GM19099 (cell line): ENCODE results near the gene DCST1.
A peak's percentile ranks its signal among the peaks of the same experiment; 100 is the strongest.

ENCODE experiments used
- POLR2A ChIP-seq: IDR thresholded peaks from 3 replicates; pipeline ENCODE4 v1.6.1; 2011; ENCODE audit warnings: low read depth; ENCODE audit not compliant: insufficient read length; ENCODE audit errors: extremely low read depth

The DCST1 gene

DNA sequence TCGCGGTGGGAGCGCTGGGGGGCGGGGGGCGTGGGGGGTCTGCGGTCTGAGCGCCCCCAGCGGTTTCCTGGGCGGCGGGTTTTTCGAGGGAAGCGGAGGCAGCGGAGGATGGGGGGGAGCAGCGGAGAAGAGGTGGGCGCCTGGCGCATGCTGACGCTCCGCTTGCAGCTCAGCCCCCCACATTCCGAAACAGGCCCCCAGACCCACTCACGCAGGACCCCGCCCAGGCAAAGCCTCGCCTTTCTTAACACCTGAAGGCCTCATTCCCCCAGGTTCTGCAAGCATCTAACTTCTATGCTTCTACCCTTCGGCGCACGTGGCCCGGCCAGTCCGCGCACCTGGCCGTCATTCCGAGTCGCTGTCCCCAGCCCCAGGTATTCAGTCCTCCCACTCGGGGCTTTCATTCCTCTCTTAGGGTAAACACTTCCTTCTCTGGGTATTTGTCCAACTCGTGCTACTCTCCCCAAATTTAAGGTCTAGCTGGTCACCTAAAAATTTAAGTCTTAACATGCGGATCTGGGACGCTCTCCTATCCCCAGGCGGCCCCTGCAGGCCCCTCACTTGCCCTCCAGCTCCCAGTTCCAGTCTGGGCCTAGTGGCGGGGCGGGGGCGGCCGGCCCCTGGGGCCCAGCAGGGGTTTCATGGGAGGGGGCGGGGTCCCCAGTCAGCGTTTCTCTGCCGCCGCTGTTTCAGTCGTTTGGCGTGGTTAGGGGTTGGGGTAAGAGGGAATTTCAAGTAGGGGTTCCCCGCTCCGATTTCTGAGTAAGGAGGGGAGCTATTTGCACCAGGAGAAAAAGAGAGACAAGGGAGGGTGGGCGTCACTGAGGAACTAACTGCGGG, 33.8 kb upstream of the DCST1 start:
- TF ChIP-seq POLR2A: no peak

DNA sequence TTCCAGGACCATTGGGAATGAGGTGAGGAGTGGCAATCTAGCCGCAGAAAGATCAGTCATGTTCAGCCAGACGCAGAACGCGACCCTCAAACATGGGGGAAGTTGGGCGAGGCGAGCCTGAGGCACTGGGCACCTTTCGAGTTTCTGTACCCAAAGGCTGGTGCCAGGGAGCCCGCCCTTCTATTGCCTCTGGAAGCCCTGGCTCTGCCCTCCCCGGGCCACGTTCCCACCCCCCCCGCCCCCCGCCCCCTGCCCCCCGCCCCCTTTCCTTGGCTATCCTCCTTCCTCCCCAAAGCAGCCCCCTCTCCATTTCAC, 33.3 kb upstream of the DCST1 start:
- TF ChIP-seq POLR2A: no peak

DNA sequence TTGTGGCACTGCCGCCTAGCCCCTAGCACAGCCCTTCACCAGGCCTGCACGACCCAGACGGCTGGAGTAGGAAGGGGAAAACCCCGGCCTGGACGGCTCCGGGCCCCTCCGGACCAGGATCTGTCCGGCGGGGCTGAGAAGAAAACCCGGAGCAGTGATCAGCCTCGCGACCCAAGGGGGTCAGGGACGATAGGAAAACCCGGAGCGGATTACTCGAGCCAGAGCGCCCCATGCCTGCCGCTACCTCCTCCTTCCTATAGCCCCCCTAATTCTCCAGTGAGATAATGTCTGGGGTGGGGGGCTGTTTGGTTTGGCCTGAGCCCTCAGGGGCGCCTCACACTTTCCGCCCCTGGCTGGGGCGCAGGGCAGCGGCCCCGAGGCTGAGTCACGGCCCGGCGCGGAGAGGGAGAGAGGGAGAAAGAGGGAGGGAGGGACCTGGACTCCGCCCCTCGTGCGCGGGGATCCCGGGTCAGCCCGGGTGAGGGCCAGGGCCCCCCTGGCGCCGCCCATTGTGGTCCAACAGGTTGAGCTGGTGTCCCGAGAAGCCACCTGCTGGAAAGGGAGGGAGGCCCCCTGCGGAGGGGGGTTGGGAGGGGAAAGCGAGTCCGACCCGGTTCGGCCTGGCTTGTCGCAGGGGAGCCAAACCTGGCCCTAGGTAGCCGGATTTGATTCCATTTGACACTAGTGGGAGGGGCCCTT, 32.7 kb upstream of the DCST1 start:
- TF ChIP-seq POLR2A: peak; percentile 58

DNA sequence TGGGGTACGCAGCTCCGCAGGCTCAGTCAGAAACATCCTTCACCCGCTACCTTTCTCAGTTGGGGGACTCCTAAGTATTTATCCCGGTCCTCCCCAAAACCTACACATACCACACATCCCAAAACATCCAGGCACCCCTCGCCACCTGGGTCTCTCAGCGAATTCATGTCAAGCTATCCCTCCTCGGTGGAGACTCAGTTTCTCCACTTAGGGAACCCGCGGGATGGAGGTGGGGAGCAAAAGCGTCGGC, 32.3 kb upstream of the DCST1 start:
- TF ChIP-seq POLR2A: no peak

DNA sequence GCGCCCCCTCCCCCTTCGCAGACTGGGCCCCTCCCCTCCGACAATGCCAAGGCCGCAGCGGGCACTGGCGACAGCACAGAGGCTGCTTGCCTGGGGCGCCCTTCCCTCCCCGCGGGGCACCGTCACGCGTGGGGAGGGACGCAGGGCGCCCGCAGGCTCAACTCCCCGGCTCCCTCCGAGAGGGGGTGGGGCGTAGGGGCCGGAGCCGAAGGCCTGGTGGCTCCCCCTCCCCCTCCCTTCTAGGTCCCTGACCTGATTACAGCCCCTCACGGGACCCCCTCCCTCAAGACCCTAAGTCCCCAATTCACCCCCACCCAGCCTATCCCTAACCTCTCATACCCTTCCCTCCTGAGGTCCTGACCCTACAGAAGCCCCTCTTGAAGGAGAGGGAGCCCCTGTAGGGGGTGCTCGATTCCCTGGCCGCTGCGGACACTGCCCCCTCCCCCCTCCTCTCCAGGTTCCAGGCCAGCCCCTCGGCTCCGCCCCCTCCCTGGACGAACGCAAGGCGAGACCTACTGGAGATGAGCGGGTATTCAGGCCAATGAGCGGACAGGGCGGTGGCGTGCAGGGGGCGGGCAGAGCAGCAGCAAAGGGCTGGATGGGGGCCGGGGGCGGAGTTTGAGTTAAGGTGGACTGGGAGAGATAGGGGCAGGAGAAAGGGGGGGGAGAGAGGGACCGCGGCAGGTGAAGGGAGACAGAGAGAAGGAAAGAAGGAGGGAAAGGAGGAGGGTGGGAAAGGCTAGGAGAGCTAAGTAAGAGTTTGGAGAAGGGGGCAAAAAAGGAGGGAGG, 31.8 kb upstream of the DCST1 start:
- peak; percentile 15 for TF ChIP-seq POLR2A

DNA sequence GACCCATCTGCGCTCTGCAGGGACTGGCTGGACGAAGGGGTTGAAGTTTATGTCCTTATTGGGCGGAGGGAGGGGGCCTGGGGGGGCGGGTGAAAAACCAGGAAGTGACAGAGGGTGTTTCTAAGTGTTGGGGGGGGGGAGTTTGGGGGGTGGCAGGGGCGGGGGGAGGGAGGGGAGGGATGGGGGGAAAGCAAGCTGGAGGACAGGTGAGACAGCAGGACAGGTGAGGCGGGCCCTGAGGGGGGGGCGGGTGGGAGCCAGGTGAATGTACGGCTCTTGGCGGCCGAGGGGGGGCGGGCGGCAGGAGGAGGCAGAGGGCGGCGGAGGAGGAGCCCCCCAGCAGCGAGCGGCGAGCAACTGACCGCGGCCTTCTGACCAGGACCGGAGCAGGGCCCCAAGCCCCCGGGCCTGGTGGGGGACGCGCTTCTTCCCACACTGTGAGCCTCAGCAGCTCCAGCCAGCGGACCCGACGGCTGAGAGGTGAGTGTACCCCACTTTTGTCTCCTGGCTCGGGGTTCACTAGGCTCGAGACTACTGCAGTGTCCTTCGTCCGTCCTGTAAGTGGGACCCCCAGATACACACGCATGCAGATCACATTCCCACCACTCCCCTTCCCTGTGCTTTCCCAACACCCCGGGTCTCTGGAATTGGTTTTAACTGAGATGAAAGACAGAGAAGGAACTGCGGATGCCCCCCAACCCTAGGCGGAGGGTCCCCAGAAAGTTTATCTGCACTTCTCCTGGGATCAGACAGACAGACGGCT, 31.0 kb upstream of the DCST1 start, which contains the start of gene ZBTB7B:
Gene ZBTB7B (plus strand): TSS at position 339 of the 763 bp plus-strand sequence. CDS start 11,859 bp downstream, outside the sequence.
- no peak for TF ChIP-seq POLR2A

DNA sequence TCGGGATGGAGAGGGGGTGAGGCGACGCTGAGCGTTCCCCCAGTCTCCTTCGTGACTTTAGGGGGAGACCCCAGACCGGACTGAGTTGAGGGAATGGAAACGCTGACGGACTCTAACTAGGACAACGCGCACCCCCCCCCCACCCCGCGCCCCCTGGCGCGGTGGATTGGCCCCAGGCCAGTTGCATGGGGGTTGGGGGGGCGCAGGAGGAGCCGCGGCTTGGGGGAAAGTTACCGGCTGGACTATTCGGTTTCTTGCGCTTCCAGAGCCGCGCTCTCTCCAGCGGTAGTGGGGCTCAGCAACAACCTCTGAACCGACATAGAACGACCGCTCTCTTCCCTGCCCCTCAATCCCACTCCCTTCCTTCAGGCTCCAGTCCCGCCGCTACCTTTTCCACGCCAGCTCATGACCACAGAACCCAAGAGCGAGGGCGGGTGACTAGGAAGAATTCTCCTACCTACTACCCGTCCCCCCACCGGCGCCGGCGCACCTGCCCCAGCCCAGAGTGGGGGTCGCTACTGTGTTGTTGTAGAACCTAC, 30.3 kb upstream of the DCST1 start:
- TF ChIP-seq POLR2A: no peak

DNA sequence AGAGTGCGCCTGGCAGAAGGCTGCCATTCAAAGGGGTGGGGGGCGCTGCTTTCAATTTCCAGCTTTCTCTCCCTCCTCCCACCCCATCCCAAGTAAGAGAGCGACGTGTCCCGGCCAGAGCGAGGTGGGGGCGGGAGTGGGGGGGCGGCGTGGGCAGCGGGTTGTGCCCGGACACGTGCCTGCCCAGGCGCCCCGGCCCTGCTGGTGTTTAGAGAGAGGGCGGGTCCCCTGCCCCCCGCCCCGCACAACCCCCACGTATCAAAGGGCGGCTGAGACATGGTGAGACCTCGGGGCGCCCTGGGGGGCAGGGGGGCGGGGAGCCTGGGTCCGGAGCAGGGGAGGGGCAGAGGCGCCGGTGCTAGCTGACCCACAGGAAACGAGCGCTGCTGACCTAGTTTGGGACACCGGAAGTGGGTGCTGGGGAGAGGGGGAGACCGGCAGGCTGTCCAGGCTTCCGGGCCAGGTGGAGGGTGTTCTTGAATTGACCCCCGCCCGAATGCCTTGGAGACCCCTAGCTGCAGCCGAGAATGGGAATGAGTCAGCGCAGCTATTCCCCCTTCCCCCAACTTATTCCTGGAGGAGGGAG, 29.8 kb upstream of the DCST1 start:
- no peak for TF ChIP-seq POLR2A

DNA sequence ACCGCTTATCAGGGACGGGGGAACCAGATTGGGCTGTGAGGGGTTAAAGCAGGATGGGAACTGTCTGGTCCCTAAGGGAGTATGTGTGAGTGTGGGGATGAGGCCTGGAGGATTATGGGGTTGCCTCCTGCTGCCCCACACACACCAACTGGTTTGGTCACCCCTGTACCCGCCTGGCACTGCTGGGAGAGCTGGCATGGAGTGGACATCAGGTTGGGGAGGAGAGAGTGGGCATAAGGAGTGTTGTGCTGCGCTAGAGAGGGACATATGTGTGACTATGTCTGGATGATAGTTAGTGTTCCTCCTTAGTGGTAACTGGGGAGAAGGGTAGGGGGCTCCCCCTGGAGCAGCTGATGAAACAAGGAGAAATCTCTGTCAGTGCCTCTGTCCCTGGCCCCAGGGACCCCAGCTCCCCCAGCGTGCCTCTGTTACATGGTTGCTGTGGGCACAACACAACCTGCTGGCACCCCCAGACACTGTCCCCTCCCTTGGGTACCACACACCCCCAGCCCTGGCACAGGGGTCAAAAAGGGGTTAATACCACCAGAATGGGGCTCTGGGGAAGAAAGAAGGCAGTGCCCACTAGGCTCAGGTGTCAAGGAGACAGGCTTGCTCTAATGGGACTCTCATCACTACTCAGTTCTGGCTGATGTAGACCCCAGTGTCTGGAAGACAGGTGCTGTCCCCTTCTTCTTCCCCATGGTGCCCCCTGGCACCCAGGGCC, 29.1 kb upstream of the DCST1 start:
- no peak for TF ChIP-seq POLR2A

DNA sequence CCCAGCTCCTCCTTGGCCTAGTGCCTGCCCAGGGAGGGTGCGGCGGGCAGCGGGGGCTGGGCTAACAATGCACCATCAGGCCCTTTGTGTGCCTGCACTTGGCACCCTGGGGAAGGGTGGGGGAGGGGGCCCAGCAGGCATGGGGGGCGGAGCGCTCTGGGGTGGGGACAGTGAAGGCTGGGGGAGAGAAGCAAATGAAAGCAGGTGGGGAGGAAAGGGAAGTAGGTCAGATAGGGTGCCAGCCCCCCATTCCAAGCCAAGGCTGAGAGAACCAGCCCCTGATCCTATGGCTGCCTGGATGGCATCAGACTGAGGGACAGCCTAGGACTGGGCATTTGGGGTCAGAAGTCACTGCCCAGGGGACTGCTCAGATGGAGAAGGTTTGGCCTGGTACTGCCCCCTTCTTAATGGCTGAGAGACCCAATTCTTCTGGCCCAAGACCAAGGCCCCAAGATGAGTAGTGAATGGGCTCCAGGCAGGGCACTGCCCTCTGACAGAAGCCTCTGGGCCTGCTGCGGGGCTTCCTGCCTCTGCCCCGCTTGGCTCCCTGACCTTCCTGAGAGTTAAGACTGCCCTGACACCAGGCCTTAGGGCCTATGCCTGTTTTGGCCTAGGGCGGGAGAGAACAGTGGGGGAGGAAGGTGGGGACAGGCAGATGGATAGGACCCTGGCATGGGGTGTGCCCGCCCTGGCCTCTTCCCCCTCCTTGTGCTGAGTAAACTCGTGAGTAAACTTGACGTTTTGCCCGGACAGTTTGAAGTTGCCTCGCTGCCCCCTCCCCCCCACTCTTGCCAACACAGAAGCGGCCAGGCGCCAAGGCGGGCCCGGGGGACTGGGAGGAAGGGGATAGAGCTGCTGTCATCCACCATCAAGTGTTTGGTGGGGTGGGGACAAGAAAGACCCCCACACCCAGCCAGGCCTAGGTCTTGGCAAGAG, 28.3 kb upstream of the DCST1 start:
- TF ChIP-seq POLR2A: no peak

DNA sequence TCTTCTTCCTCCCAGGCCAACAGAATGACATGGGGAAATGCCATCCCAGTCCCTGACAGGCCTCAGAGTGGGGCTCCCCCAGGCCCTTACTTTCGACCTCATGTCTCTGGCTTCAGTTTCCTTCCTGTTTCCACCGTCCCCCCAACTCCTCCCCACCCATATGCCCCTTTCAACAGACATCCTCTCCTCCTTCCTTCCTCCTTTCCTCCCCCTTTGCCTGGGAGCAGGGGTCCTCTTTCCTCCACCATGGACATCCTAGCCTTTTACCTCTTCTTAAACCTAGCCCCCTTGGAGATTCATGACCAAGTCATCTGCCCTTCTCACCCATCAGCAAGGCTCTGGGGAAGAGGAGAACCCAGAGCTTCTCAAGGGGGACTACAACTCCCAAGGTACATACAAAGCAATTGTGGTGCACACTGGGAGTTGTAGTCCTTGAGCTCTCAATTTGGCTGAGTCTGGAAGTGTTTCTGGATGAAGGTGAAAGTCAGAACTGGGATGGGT, 27.0 kb upstream of the DCST1 start:
- TF ChIP-seq POLR2A: no peak

DNA sequence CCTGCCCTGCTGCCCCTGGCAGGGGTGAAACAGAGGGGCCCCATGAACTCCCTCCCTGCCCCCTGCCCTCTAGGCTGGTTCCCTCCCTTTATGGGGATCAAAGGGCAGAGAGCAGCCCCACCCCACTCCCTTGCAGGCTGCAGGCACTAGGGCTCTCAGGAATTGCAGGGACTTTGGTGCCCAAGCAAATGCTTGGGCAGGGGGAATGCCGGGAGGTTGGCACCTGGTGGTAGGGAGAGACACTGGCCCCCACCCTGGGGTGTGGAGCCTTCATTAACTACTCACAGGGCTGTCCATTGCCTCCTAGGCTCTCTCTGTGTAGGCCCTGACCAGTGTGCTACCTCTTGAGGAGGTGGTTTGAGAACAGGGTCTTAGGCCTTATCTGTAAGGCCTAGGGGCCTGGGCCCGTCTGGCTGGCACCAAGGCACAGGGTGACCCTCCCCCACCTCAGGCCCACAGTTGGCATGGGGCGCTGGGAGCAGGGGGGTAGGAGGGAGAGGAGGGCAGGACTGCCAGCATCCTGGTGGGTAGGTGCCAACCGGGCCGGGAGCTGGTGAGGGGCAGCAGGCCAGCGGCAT, 26.3 kb upstream of the DCST1 start:
- TF ChIP-seq POLR2A: no peak
